ENCODE measurements around the gene CABLES1.
A peak's percentile ranks its signal among the peaks of the same experiment; 100 is the strongest.
"Not testable (repeated sequence)": the region's sequence is repeated elsewhere in the genome, so short reads cannot be mapped to it uniquely, and the experiment has no call there.

CABLES1 gene

GRCh38 chr18:23266717-23267446 lies 131.6 kb downstream of the CABLES1 start:
- no peak for DNase-seq (ENCODE audit: low spot score)

GRCh38 chr18:23267447-23267776 lies 132.1 kb downstream of the CABLES1 start:
- no peak for DNase-seq (ENCODE audit: low spot score)

- DNase-seq (ENCODE audit: low spot score): no peak
Measured at GRCh38 chr18:23268641-23269040, 133.4 kb downstream of the CABLES1 start.

GRCh38 chr18:23269068-23269467 lies 133.8 kb downstream of the CABLES1 start:
- not testable (repeated sequence) for DNase-seq (ENCODE audit: low spot score)

- no peak for DNase-seq (ENCODE audit: low spot score)
Measured at GRCh38 chr18:23269928-23270327, 134.6 kb downstream of the CABLES1 start.

GRCh38 chr18:23270986-23271680 lies 135.8 kb downstream of the CABLES1 start:
- DNase-seq (ENCODE audit: low spot score): no peak

- no peak for DNase-seq (ENCODE audit: low spot score)
Measured at GRCh38 chr18:23272498-23273232, 137.4 kb downstream of the CABLES1 start.

- DNase-seq (ENCODE audit: low spot score): no peak
Measured at GRCh38 chr18:23273443-23273966, 138.2 kb downstream of the CABLES1 start.

GRCh38 chr18:23274638-23275482 lies 139.6 kb downstream of the CABLES1 start:
- no peak for DNase-seq (ENCODE audit: low spot score)

GRCh38 chr18:23276451-23276850 lies 141.2 kb downstream of the CABLES1 start:
- DNase-seq (ENCODE audit: low spot score): peak; percentile 22

- no peak for DNase-seq (ENCODE audit: low spot score)
Measured at GRCh38 chr18:23277399-23277798, 142.1 kb downstream of the CABLES1 start.

GRCh38 chr18:23279931-23280330 lies 144.6 kb downstream of the CABLES1 start:
- DNase-seq (ENCODE audit: low spot score): no peak

GRCh38 chr18:23280844-23281243 lies 145.6 kb downstream of the CABLES1 start:
- no peak for DNase-seq (ENCODE audit: low spot score)

GRCh38 chr18:23281626-23282436 lies 146.5 kb downstream of the CABLES1 start:
- no peak for DNase-seq (ENCODE audit: low spot score)

- DNase-seq (ENCODE audit: low spot score): no peak
Measured at GRCh38 chr18:23282437-23282781, 147.1 kb downstream of the CABLES1 start.

GRCh38 chr18:23283916-23284430 lies 148.7 kb downstream of the CABLES1 start:
- no peak for DNase-seq (ENCODE audit: low spot score)

- no peak for DNase-seq (ENCODE audit: low spot score)
Measured at GRCh38 chr18:23284629-23285028, 149.3 kb downstream of the CABLES1 start.

- DNase-seq (ENCODE audit: low spot score): not testable (repeated sequence)
Measured at GRCh38 chr18:23285581-23285980, 150.3 kb downstream of the CABLES1 start.

GRCh38 chr18:23291456-23292205 lies 156.3 kb downstream of the CABLES1 start:
- no peak for DNase-seq (ENCODE audit: low spot score)

GRCh38 chr18:23300231-23300805 lies 165.0 kb downstream of the CABLES1 start:
- DNase-seq (ENCODE audit: low spot score): no peak

Measured in globus pallidus (tissue), 1 donor.